ENCODE results near the gene ATP4B.

DNA sequence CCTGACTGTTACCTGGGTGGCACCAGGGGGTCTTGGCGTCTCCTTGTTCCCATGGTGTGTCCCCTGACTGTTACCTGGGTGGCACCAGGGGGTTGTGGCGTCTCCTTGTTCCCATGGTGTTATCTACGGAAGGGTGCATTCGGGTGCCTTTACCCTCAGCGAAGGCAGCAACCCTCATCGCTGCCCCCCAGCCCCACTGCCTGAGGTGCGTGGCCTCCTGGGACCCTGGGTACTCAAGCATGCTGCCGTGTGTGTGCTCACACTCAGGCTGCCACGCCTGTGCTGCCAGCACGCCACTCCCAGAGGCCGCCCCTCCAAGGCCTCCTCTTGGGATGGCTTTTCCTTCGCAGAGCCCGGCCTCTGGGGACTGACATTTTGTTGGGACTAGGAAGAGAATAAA, 48.4 kb downstream of the ATP4B start:
- TF ChIP-seq POLR2A (IDR thresholded peaks at IDR 0.05; ENCODE audit: borderline replicate concordance, extremely low read depth, insufficient read depth, insufficient read length) (no peak), TCF7L2 (IDR thresholded peaks at IDR 0.05; ENCODE audit: borderline replicate concordance, extremely low read depth, insufficient read depth, insufficient read length) (no peak), EZH2phosphoT487 (IDR thresholded peaks at IDR 0.05; ENCODE audit: borderline replicate concordance) (no peak), EZH2 (IDR thresholded peaks at IDR 0.05) (no peak), REST (IDR thresholded peaks at IDR 0.05; ENCODE audit: low read depth) (no peak), YY1 (IDR thresholded peaks at IDR 0.05; ENCODE audit: extremely low read depth, insufficient replicate concordance, low read depth, low read length) (no peak), FOSL1 (IDR thresholded peaks at IDR 0.05; ENCODE audit: low read depth) (no peak), ZBTB33 (IDR thresholded peaks at IDR 0.05; ENCODE audit: extremely low read depth, insufficient replicate concordance, low read length) (no peak), RAD21 (IDR thresholded peaks at IDR 0.05; ENCODE audit: low read depth) (no peak), JUND (IDR thresholded peaks at IDR 0.05) (no peak)
- TF ChIP-seq, protein P1, sequence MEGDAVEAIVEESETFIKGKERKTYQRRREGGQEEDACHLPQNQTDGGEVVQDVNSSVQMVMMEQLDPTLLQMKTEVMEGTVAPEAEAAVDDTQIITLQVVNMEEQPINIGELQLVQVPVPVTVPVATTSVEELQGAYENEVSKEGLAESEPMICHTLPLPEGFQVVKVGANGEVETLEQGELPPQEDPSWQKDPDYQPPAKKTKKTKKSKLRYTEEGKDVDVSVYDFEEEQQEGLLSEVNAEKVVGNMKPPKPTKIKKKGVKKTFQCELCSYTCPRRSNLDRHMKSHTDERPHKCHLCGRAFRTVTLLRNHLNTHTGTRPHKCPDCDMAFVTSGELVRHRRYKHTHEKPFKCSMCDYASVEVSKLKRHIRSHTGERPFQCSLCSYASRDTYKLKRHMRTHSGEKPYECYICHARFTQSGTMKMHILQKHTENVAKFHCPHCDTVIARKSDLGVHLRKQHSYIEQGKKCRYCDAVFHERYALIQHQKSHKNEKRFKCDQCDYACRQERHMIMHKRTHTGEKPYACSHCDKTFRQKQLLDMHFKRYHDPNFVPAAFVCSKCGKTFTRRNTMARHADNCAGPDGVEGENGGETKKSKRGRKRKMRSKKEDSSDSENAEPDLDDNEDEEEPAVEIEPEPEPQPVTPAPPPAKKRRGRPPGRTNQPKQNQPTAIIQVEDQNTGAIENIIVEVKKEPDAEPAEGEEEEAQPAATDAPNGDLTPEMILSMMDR (IDR thresholded peaks at IDR 0.05 in 2 of 3, conservative IDR thresholded peaks at IDR 0.05 in 1 of 3; ENCODE audit: borderline replicate concordance in 1 of 3, insufficient read depth in 1 of 3, low read depth in 2 of 3, low read length in 2 of 3) = no peak
- TF ChIP-seq, protein P2, sequence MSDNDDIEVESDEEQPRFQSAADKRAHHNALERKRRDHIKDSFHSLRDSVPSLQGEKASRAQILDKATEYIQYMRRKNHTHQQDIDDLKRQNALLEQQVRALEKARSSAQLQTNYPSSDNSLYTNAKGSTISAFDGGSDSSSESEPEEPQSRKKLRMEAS (IDR thresholded peaks at IDR 0.05) = no peak
